Activated CD4-positive, CD25-positive, alpha-beta regulatory T cell treated with anti-CD3 and anti-CD28 coated beads, Interleukin-2, amount 50 U/mL, for 72 hours (primary cell): ENCODE data around the gene COL15A1.
"Not testable (repeated sequence)": the region's sequence is repeated elsewhere in the genome, so short reads cannot be mapped to it uniquely, and the experiment has no call there.

Experiments
- DNase-seq: peaks from one replicate; pipeline ENCODE4 v3.0.0; 2021

COL15A1 gene

DNA sequence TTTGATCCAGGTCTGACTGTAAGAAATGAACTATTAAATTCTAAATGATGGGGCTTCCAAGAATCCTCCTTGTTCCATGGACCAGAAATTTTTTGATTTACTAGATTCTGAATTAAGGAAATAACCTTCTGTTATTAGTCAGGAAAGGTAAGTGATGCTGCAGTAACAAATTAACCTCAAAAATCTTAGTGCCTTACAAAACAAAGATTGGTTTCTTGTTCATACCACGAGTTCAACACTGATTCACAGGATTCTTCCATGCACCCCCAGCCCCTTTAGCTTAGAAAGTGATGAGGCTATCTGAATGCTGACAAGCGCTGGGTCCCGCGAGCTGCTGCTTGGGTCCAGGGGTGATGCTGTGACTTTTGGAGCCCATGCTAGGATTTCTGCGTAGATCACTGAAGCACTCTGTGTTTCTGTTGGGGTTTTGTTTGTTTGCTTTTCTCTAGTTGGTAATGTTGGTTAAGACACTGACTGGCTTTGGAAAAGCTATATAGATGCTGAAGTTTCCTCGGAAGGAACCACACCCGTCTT is 52.3 kb downstream of the COL15A1 start:
- no peak for DNase-seq

DNA sequence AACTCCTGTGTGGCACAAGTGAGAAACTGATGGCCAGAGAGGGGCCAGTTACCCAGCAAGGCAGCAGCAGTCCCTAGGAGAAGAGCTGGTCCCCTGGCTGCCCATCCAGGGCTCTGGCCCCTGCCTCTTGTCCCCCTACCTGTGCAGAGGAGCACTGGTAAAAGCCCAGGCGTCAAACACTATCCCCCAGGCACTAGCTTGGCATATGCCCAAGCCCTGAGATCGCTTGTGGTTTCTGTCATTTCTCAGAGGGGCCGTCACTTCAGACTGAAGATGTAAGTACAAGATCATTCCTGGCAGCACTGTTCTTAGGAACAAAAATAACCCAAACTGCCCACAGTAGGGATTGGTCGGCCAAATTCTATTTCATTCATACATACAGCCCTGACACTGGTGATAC is 53.9 kb downstream of the COL15A1 start:
- no peak for DNase-seq

DNA sequence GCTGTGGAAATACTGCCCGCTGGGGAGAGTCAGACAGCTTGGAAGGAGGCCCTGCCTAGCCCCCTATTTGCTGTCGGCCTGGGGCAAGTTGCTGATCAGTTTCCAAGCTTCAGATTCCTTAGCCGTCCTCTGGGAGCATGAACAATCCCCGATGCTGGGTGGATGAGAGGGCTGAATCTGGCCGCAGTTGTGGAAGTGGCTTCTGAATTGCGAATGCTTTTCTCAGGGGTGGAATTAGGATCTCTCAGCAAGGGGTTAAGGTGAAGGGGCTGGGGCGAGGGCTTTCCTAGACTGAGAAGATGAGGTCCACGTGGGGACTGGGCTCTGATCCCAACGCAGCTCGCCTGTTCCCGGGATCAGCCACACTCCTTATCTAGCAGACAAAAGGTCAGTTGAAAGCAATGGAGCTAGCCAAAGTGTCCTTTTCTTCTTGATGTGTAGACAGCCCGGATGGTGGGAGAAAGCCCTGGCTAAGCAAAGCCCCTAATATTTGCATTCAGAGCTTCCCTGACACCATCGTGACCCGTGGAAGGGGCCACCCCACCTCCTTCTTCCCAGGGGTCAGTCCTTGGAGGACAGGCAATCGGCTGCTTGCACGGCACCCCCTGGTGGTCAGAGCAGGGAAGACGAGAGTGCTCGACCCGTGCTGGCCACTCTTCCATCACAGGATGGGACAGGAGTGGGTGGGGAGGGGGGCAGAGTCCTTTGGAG is 54.9 kb downstream of the COL15A1 start:
- DNase-seq = peak; percentile 78

DNA sequence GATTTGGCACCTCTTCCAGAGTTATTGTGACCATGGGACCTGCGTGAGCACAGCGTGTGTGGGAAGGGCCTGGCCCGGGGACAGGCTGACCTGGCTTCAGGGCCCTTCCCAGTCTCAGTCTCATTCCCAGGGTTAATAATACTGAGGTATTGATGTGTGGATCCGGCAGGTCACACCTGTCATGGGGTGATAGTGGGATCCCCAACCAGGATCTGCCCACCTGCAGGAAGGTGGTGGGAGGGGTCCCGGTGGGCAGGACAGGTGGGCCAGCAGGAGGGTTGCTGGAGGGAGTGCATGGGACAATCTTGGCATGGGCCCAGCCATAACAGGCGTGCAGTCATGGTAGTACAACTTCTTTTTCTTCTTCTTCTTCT is 55.4 kb downstream of the COL15A1 start:
- DNase-seq = no peak

DNA sequence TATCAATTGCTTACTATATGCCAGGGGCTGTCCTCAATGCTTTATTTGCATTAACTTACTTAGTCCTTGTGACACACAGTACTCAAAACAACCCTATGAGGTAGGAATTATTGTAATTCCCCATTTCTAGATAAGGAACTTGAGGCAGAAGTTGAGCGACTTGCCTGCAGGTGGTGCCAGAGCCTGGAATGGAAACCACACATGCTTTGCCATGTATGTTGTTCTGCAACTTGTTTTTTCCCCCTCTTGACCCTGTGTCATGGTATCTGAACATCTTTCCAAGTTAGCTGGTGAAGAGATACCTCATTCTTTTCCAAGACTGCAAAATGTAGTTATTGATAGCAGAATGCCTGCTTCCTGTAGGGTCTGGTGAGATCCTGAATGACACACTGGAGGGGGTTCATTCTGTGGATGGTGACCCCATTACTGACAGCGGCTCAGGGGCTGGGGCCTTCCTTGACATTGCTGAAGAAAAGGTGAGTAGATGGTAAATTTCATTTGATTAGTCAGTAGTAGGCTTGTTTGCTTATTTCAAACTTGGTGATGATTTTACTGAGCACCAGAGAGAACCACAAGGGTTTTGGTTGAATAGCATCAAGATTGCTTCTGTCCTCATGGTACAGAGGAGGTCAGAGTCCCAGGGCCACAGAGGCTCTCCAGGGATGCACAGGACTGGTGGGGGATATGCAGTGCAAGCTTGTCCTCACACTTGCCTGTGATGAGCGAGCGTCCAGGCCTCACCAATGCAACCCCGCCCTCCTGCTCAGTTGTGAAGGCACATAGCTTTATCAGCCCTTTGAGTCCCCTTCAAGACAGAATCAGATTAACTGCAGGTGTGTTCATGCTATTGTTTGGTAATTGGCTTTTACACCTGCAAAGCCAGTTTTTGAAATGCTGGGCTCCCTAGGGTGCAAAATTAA is 57.0 kb downstream of the COL15A1 start:
- no peak for DNase-seq

DNA sequence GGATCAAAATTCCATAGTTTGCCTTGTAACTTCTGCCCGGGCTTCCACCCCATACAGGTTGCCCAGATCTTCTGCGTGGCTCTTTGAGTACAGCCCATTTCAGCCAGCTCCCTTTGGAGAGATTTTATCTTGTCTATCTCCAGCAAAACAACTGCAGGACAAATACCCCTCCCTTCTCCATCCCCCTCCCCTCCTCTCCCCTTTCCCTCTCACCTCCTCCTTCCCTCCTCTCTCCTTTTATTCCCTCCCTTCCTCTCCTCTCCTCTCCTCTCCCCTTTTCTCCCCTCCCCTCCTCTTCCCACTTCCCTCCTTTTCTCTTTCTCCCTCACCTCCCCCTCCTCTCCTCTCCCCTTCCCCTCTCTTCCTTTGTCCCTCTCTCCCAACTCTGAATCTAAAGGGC is 58.2 kb downstream of the COL15A1 start:
- no peak for DNase-seq

DNA sequence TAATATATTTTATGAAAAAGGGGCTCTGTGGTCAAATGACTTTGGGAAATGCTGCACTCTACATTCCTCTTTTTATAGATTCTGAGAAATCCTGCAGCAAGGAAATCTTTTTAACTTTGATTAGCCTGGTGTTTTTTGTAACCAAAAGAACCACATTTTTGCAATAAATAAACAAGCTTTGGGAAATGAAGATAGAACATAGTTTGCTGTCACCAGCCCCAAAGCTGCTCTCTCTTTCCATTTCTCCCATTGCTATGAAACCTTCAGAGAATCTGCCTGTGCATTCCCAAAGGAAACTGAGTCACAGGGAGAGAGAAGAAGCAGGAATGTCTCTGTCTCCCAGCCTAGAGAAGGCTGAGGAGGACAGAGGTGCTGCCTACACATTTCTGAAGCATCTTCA is 59.0 kb downstream of the COL15A1 start:
- no peak for DNase-seq

DNA sequence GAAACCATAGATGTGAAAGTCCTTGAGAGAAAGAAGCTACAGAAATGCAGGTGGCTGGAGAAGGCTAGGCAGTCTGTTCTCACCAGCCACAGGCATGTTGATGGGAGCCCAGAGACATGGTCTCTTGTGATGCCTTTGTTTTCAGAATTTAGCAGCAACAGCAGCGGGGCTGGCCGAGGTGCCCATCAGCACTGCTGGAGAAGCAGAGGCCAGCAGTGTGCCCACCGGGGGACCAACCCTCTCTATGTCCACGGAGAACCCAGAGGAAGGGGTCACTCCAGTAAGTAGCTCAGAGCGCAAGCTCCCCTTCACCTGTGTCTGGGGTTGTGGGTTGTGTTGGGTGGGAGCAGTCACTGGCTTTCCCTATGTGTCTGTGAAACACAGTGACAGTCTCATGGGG is 59.6 kb downstream of the COL15A1 start:
- DNase-seq = no peak

DNA sequence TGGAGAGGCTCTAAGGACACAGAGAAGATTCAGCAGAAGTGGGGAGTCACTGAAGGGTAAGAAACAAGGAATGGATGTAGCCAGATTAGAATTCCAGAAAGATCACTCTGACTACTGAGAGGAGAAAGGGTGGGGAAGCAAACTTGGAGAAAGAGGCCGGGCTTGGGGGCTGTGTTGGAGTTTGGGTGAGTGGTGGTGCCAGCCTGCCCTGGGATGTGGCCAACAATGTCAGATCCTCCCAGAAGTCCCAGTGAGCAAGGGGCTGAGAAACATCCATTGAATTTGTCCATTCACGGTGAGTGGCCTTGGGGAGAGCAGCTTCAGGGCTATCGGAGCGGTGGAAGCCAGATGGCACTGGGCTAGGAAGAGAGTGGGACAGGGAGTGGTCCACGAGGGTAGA is 60.4 kb downstream of the COL15A1 start:
- DNase-seq = no peak

DNA sequence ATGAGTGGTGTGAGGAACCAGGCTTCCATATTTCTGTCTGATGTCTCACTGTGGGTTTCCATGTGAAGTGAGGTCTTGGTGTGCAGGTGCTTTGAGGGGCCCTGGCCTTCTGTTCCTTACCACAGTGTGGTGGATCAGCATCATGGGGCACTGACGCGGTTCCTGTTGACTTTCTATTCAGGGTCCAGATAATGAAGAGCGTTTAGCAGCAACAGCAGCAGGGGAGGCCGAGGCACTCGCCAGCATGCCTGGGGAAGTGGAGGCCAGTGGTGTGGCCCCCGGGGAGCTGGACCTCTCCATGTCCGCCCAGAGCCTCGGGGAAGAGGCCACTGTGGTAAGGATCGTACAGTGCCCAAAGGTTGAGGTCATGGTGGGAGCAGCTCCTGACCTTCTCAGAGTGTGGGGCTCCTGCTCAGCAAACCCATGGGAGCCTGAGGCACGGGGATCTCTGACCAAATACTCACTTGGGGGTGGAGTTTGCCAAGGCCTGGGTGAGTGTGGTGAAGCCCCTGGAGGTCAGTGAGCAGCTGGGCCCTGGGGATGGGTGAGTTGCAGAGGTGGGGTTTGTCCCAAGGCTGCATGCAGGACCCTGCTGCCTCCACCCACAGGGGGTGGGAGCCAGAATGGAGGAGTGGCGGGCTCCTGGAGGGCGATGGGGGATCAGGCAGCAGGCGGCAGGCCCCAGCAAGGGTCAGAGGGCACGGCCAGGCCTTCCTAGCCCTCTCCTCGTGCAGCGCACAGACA is 61.2 kb downstream of the COL15A1 start:
- no peak for DNase-seq

DNA sequence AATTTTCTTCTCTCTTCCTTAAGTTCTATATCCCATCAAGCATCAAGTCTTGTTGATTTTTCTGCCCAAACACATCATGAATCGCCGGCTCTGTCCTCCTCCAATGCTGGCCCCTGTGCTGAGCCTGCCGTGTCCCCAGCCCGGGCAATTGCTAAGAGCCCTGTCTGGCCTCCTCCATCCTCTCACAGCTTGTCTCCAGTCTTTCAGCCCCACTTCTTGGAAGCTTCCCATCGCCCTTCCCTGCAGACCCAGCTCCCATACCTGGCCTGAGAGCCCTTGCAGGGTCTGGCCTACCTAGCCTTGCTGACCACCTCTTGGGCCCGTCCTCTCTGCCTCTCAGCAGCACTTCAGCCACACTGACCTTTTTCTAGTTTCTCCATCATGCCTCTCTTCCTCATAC is 61.9 kb downstream of the COL15A1 start:
- no peak for DNase-seq

DNA sequence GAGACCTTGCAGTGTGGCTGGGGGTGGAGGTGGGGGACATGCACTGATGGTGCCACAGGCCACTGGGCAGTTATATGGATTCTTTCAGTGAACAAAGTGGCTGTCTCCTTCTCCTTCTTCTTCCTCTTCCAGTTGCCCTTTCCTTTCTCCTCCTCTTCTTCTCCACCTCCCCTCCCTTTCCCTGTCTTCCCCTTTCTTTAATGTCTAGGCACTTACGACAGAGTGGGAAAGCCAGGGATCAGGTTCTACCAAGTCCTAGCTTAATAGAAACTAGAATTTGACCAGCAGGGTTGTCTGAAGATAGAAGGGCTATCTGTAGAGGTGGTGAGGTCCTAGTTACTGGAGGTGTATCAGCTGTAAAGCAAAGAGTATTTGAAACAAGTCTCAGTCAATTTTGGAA is 62.8 kb downstream of the COL15A1 start:
- DNase-seq = no peak

DNA sequence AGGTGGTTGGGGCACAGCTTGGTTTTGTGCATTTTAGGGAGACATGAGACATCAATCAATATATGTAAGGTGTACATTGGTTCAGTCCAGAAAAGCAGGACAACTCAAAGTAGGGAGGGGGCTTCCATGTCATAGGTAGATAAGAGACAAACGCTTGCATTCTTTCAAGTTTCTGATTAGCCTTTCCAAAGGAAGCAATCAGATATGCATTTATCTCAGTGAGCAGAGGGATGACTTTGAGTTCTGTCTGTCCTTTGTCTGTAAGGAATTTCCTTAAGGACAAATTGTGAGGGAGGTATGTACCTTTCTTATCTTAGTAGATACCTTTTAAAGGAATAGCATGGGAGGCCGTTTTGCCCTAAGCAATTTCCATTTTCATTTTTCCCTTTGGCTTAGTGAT is 63.3 kb downstream of the COL15A1 start:
- DNase-seq = no peak

DNA sequence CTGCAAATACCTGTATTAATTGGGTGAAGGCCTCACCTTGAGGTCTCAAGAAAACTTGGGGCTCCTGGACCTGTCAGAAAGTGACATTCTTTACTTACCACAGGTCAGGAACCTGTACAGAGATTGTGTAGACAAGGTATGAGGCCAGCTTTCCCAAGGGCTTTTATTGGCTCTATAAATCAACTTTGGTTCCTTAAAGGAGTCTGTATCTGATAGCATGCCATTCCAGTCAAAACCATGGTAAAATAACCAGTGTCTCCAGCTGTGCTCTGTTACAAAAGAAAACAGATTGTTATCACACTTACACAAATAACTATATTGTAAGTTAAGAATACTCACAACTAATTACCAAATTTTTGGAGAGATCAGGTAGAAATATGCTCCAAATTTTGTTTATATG is 64.5 kb downstream of the COL15A1 start:
- DNase-seq = no peak

DNA sequence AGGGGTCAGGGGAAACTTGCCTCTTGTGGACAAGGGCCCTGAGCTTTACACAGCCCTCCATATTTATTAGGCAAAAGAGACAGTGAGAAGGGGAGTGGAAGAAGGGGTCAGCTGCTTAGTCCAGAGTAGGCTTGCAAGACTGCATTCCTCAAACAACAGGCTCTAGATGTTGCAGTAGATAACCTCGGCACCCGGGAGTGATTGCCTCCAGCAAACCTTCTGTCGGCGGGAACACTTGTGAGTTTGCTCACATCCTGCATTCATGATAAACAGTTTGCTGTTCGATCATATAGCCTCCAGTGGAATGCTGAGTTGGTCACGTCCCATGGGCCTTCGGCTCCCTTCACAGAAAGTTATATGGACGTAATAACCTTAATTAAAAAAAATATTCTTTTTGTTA is 66.7 kb downstream of the COL15A1 start:
- DNase-seq = not testable (repeated sequence)

DNA sequence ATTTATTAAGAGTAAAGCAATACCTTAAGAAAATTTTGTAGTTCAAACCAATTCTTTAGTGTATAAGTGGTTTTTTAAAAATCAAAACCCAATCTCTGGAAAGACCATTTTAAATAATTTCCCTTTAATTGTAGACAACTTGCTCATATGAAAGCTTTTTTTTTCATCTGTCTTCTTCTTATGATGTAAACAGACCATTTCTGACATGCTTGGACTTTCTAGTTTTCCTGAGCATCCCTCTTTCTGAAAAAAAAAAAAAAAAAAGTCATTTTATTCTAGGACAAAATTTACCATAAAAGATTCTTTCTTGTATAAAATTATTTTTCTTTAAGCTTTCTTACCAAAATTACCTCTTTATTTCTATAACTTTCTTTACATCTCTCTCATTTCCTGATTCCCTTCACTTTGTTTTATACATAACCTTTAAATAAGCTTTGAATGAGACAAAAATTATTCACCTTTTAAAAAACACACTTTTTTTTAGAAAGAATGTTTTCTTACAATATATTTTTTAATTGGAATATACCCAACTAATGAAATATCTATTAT is 67.5 kb downstream of the COL15A1 start:
- DNase-seq = no peak

DNA sequence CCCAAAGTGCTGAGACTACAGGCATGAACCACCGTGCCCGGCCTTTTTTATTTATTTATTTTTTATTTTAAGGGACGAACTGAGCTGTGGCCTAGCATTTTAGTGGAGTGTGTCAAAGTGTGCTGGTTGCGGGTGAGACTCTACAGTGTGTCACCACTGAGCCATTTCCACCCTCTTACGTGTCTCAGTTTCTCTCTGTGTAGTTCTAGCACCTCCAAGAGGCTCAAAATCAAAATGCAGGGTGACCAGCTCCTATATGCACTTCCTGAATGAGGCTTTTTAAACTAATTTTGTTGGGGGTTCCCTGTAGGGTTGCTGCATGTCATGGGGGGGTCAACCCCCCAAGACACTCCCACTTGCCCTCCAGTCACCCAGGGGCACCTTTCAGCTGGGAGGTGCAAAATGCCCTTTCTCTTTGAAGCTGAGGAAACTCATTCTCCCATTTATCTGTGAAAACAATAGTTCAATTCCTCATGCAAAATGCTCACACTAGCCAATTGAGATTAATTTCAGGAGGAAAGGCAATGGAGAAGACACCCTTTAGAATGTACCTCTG is 69.3 kb downstream of the COL15A1 start:
- DNase-seq = no peak

DNA sequence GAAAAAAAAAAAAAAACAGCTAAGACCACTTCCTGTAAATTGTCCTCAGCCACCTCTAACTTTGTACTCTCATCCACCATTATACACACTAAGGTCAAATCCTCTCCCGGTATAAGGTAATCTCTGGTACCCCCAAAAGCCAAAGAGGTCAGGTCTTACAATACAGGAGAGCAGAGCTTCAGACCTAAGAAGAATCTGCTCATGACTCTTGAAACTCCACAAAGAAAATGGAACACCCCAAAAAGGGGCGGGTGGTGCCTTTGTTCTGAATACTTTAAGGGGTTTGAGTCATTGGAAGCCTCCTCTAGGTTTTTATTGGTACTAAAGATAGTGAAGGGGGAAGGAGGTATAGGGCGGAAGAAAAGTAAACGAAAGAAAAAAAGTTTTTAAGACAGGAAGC is 69.8 kb downstream of the COL15A1 start:
- no peak for DNase-seq

DNA sequence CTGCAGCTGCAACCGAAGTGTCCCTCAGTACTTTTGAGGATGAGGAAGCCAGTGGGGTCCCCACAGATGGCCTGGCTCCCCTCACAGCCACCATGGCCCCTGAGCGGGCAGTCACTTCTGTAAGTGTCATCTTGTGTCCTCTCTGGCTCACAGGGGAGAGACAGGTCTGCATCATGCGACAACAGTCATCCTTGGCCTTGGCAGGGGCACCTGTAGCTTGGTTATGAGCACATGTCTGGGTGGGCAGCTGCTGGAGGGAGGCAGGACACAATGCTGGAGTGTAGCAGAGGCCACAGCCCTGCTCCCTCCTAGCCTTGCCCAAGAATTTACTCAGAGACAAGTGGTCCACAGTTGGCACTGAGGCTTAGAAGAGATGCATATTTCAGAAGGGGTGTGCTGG is 71.7 kb downstream of the COL15A1 start:
- no peak for DNase-seq

DNA sequence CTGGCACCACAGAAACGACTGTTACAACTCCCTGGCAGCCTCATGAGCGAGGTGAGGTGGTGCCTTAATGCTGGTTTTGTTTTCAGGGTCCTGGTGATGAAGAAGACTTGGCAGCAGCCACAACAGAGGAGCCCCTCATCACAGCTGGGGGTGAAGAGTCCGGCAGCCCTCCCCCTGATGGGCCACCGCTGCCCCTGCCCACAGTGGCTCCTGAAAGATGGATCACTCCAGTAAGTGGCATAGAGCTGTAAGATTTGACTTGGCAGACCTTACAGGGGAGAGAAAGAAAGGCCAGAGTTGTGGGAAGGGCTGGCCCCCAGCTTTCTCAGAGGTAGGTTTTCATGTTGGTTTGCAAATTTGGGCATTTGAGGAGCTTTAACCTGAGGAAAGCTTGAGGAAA is 72.2 kb downstream of the COL15A1 start:
- DNase-seq = no peak

DNA sequence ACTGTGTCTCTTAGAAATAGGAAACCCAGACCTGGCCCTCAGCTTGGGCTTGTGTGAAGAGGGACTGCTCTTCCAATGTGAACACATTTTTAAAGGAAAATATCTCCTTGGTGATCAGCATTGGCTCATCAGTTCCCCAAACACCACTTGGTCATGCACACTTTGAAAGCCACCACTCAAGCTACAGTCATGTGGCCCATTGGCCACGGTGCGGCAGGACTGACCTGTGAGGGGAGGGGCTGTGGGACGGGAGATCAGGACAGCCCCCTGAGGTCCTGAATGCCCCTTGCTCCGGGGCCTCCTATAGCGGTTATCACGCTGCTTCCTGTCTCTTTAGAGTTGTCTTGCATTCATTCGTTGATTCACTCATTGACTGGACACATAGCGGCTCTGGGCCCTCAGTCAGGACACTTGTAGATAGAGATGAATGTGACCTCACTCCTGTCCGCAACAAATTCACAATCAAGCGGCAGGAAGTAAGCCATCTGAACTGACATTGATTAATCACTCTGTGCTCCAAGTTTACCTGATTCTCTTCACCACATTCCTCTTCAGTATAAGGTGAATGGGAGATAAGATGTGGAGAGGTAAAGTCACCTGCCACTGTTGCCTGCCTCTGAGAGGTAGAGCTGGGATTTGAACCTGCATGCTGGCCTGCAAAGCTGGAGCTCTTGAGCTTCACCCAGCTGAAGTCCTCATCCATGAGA is 73.1 kb downstream of the COL15A1 start:
- no peak for DNase-seq

DNA sequence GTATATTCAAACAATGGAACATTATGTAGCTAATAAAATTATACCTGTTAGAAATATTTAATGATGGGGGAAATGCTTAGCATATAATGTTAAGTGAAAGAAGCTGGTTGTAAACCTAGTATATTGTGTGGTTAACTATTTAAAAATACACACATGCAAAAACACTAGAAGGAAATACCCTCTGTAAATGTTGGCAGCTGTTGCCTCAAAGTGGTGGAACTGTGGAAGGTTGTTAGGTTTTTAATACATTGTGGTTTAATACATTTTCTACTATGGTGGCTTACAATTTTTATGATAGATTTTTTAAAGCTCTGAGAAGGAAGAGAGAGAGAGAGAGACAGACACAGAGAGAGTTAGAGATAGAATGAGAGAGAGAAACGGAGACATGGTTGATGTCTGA is 74.9 kb downstream of the COL15A1 start:
- no peak for DNase-seq
